Fibroblast of mammary gland (primary cell): ENCODE data around the gene GJD3.

Experiments
- DNase-seq: peaks from one replicate; pipeline ENCODE4 v3.0.0-alpha.2; 2010; ENCODE audit warnings: low read depth
- H3K4me3 ChIP-seq: 2 replicates; pipeline ENCODE4 v1.5.1; 2011; ENCODE audit warnings: low read depth, mild to moderate bottlenecking, low read length, moderate library complexity; ENCODE audit not compliant: control insufficient read depth
- CTCF ChIP-seq: conservative IDR thresholded peaks from 2 replicates; pipeline ENCODE4 v1.5.1; 2011; ENCODE audit warnings: low read depth, low read length, inconsistent platforms; ENCODE audit not compliant: control insufficient read depth, insufficient read depth

The GJD3 gene

GRCh38 chr17:40350689-40351358 lies 13.7 kb downstream of the GJD3 start:
- TF ChIP-seq CTCF = no peak
- no peak for DNase-seq
- H3K4me3 ChIP-seq = no peak overlapping the region

- DNase-seq = peak; percentile 49
- no peak overlapping the region for H3K4me3 ChIP-seq
- no peak for TF ChIP-seq CTCF
These were observed 14.4 kb downstream of the GJD3 start for GRCh38 chr17:40349895-40350688.

GRCh38 chr17:40349477-40349894 lies 15.1 kb downstream of the GJD3 start:
- peak; percentile 43 for DNase-seq

GRCh38 chr17:40348562-40349476 lies 15.7 kb downstream of the GJD3 start:
- no peak overlapping the region for H3K4me3 ChIP-seq
- TF ChIP-seq CTCF = no peak

More at GRCh38 chr17:40349477-40349894, 15.1 kb downstream of the GJD3 start:
- H3K4me3 ChIP-seq = no peak overlapping the region
- TF ChIP-seq CTCF = no peak

GRCh38 chr17:40348136-40348504 lies 16.4 kb downstream of the GJD3 start:
- no peak for DNase-seq
- TF ChIP-seq CTCF = no peak
- H3K4me3 ChIP-seq = no peak overlapping the region

More at GRCh38 chr17:40348562-40349476, 15.7 kb downstream of the GJD3 start:
- no peak for DNase-seq

- TF ChIP-seq CTCF = no peak
- no peak overlapping the region for H3K4me3 ChIP-seq
- no peak for DNase-seq
These were observed 17.0 kb downstream of the GJD3 start for GRCh38 chr17:40347319-40348135.
